Osteoblast (primary cell): ENCODE data around the gene NT5DC2. TPM values are rescaled to one million over a fixed set of nuclear protein-coding genes. Genes with fewer than 3 reads are reported as not detected.

Experiments used
- DNase-seq: peaks from one replicate; pipeline ENCODE4 v3.0.0; 2011; ENCODE audit warnings: low spot score, mixed read lengths; ENCODE audit not compliant: insufficient read length; ENCODE audit errors: missing footprints
- H2AFZ ChIP-seq: 2 replicates; pipeline ENCODE4 v1.6.0; 2011; ENCODE audit warnings: mild to moderate bottlenecking, low read length
- H3K27ac ChIP-seq: 2 replicates; pipeline ENCODE4 v1.5.1; 2011; ENCODE audit warnings: mild to moderate bottlenecking, low read depth, low read length, moderate library complexity
- H3K27me3 ChIP-seq: 2 replicates; pipeline ENCODE4 v1.6.0; 2012; ENCODE audit warnings: mild to moderate bottlenecking, control low read depth, inconsistent platforms, low read length, moderate library complexity; ENCODE audit not compliant: insufficient read depth
- H3K36me3 ChIP-seq: 2 replicates; pipeline ENCODE4 v1.5.1; 2011; ENCODE audit warnings: mild to moderate bottlenecking, low read length, control low read depth, moderate library complexity; ENCODE audit not compliant: insufficient read depth
- H3K4me1 ChIP-seq: 2 replicates; pipeline ENCODE4 v1.5.1; 2011; ENCODE audit warnings: mild to moderate bottlenecking, low read length, control low read depth, moderate library complexity; ENCODE audit not compliant: insufficient read depth
- H3K4me2 ChIP-seq: 2 replicates; pipeline ENCODE4 v1.6.0; 2011; ENCODE audit warnings: mild to moderate bottlenecking, low read length; ENCODE audit not compliant: insufficient read depth
- H3K4me3 ChIP-seq: fragments of 200-600 bp; sonication (generic); 3 replicates; pipeline ENCODE4 v1.5.1; 2012; ENCODE audit warnings: mild to moderate bottlenecking, low read length, inconsistent platforms; ENCODE audit not compliant: insufficient read depth
- H3K79me2 ChIP-seq: 2 replicates; pipeline ENCODE4 v1.6.0; 2012; ENCODE audit warnings: mild to moderate bottlenecking, low read length, control low read depth, inconsistent platforms; ENCODE audit not compliant: insufficient read depth
- H3K9me3 ChIP-seq: 2 replicates; pipeline ENCODE4 v1.5.1; 2011; ENCODE audit warnings: low read depth, low read length, control low read depth
- H4K20me1 ChIP-seq: 2 replicates; pipeline ENCODE4 v1.6.0; 2012; ENCODE audit warnings: mild to moderate bottlenecking, low read length, control low read depth; ENCODE audit not compliant: insufficient read depth
- total RNA-seq: library from RNA; depleted of rRNA; stranded (reverse); fragments of >200 nt; gene quantifications from 2 replicates; pipeline ENCODE4 v1.2.3, GENCODE V29; 2012
- TF ChIP-seq, protein P1 (sequence below): IDR thresholded peaks from 2 replicates; pipeline ENCODE4 v1.5.1; 2011; ENCODE audit warnings: mild to moderate bottlenecking, low read depth, low read length, moderate library complexity; ENCODE audit errors: extremely low read depth

Gene NT5DC2
- total RNA-seq, 1 donor, result 52.5 TPM

DNA sequence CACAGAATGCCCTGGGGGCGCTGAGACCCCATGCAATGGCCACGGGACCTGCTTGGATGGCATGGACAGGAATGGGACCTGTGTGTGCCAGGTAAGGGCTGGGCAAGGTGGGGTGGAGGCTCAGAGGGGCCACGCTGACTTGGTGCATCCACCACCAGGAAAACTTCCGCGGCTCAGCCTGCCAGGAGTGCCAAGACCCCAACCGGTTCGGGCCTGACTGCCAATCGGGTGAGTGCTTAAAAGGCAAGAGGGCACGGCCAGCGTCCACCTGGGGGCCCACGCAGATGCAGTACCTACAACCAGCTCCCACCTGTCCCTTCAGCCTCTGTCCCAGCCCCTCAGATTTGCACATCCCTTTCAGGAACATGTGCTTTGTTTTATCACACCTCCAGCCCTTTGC is 31.7 kb downstream of the NT5DC2 start:
- Histone ChIP-seq H3K79me2 (no peaks in the 10 kb centered on the region), H3K36me3 (no peaks in the 10 kb centered on the region), H4K20me1 (no peaks in the 10 kb centered on the region), H2AFZ (no peak overlapping the region), H3K4me2 (no peak overlapping the region), H3K9me3 (no peaks in the 10 kb centered on the region), H3K27me3 (no peaks in the 10 kb centered on the region), H3K27ac (no peak overlapping the region), H3K4me3 (no peak overlapping the region), H3K4me1 (peaks cover 18% of the 10 kb centered on the region)
- TF ChIP-seq, protein P1, sequence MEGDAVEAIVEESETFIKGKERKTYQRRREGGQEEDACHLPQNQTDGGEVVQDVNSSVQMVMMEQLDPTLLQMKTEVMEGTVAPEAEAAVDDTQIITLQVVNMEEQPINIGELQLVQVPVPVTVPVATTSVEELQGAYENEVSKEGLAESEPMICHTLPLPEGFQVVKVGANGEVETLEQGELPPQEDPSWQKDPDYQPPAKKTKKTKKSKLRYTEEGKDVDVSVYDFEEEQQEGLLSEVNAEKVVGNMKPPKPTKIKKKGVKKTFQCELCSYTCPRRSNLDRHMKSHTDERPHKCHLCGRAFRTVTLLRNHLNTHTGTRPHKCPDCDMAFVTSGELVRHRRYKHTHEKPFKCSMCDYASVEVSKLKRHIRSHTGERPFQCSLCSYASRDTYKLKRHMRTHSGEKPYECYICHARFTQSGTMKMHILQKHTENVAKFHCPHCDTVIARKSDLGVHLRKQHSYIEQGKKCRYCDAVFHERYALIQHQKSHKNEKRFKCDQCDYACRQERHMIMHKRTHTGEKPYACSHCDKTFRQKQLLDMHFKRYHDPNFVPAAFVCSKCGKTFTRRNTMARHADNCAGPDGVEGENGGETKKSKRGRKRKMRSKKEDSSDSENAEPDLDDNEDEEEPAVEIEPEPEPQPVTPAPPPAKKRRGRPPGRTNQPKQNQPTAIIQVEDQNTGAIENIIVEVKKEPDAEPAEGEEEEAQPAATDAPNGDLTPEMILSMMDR, result no peak
- DNase-seq, result no peak

GRCh38 chr3:52501046-52501445 is 32.6 kb downstream of the NT5DC2 start:
- H3K27ac ChIP-seq, result no peak overlapping the region
- no peak overlapping the region for H3K4me3 ChIP-seq
- H4K20me1 ChIP-seq, result no peaks in the 10 kb centered on the region
- DNase-seq, result no peak
- H3K4me1 ChIP-seq, result peaks cover 21% of the 10 kb centered on the region
- no peaks in the 10 kb centered on the region for H3K36me3 ChIP-seq
- H3K4me2 ChIP-seq, result no peak overlapping the region
- no peaks in the 10 kb centered on the region for H3K27me3 ChIP-seq
- H3K9me3 ChIP-seq, result no peaks in the 10 kb centered on the region
- TF ChIP-seq, protein P1, result no peak
- no peaks in the 10 kb centered on the region for H3K79me2 ChIP-seq
- no peak overlapping the region for H2AFZ ChIP-seq

DNA sequence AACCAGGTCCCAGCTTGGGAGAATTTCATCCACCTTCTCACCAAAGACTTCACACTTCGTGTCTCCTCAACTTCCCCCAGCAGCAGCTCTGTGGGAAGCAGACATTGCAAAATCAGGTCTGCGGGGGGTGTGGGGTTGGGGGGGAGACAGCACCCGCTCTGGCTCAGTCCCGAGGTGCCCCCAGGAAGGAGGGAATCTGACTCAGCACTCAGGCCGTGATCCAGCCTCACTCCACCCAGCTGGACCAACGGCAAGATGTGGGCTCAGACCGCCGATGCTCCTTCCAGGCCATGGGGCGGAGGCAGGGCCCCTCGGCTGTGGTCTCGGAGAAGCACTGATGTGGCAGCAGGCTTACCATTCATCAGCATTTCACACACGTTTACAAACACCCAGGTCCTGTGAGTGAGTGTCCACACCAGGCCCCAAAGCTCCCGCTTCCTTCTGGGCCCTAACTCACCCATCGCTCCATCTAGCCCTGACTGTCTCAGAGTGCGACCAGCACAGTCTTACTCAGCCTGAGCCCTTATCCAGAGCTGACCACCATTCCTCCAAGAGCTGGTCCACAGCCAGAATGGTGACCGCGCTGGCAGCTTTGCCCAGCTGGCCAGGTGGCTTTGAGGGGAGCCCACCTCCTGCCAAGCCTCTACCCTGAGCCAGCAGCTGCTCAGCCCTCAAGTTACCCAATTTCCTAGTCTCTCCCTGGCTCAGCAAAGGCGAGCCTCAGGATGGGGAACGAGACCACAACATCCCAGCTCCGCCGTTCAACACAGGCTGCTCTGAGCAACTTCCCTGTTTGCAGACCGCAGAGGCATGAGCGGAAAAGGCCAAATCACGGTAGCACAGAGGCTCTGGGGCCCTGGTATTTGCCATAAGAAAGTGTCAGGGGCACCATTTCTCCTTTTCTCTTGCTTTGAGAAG is 35.3 kb downstream of the NT5DC2 start:
- Histone ChIP-seq H2AFZ (peak overlapping the region; percentile 81), H3K4me1 (peaks cover 26% of the 10 kb centered on the region), H3K79me2 (no peaks in the 10 kb centered on the region), H3K27me3 (no peaks in the 10 kb centered on the region), H3K27ac (peak overlapping the region; percentile 86), H3K36me3 (no peaks in the 10 kb centered on the region), H3K9me3 (no peaks in the 10 kb centered on the region), H4K20me1 (no peaks in the 10 kb centered on the region), H3K4me3 (peak overlapping the region; percentile 23), H3K4me2 (peak overlapping the region; percentile 24)
- DNase-seq, result peak; percentile 98
- TF ChIP-seq, protein P1, result no peak

- Histone ChIP-seq H4K20me1 (peaks cover 5% of the 10 kb centered on the region), H3K79me2 (no peaks in the 10 kb centered on the region), H2AFZ (no peak overlapping the region), H3K27me3 (no peaks in the 10 kb centered on the region), H3K36me3 (peaks cover 17% of the 10 kb centered on the region), H3K9me3 (no peaks in the 10 kb centered on the region), H3K4me2 (no peak overlapping the region), H3K4me3 (no peak overlapping the region), H3K4me1 (peaks cover 26% of the 10 kb centered on the region), H3K27ac (no peak overlapping the region)
- DNase-seq, result no peak
- TF ChIP-seq, protein P1, result no peak
These were observed 37.7 kb downstream of the NT5DC2 start for GRCh38 chr3:52495777-52496602.
